HFF-Myc (cell line): ENCODE measurements around the gene CARD11.

Experiments used
- DNase-seq: peaks from one replicate; pipeline ENCODE4 v3.0.0-alpha.2; 2011; ENCODE audit warnings: low read depth; ENCODE audit errors: extremely low read depth
- H3K4me3 ChIP-seq: replicated peaks from 2 replicates; pipeline ENCODE4 v1.5.1; 2011; ENCODE audit warnings: low read depth, mild to moderate bottlenecking, control low read depth, low read length
- TF ChIP-seq, protein P1 (sequence below): IDR thresholded peaks from 2 replicates; pipeline ENCODE4 v1.5.1; 2012; ENCODE audit warnings: mild to moderate bottlenecking, low read depth, low read length, control low read depth; ENCODE audit errors: missing control alignments

The CARD11 gene

DNA sequence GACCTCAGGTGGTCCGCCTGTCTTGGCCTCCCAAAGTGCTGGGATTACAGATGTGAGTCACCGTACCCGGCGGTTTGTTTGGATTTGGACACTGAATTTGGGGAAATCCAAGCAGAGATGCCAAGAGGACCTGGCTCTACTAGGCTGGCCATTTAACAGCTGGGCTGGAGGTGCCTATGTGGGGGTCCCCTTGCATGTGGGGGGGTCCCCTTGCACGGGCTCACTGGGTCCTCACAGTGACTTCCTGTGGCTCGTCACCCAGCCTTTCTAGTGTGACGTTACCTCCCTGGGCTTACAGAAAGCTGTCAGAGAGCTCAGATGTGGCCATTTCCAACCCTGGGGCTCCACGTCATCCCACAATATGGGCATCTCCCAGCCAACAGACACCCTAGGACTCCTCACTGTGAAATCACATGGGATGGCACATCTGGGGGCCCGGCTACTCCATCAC lies 150.2 kb downstream of the CARD11 start:
- H3K4me3 ChIP-seq: no peak overlapping the region
- TF ChIP-seq, protein P1, sequence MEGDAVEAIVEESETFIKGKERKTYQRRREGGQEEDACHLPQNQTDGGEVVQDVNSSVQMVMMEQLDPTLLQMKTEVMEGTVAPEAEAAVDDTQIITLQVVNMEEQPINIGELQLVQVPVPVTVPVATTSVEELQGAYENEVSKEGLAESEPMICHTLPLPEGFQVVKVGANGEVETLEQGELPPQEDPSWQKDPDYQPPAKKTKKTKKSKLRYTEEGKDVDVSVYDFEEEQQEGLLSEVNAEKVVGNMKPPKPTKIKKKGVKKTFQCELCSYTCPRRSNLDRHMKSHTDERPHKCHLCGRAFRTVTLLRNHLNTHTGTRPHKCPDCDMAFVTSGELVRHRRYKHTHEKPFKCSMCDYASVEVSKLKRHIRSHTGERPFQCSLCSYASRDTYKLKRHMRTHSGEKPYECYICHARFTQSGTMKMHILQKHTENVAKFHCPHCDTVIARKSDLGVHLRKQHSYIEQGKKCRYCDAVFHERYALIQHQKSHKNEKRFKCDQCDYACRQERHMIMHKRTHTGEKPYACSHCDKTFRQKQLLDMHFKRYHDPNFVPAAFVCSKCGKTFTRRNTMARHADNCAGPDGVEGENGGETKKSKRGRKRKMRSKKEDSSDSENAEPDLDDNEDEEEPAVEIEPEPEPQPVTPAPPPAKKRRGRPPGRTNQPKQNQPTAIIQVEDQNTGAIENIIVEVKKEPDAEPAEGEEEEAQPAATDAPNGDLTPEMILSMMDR: no peak
- no peak for DNase-seq

- TF ChIP-seq, protein P1: no peak
- no peak overlapping the region for H3K4me3 ChIP-seq
- DNase-seq: no peak
These were observed 151.1 kb downstream of the CARD11 start for GRCh38 chr7:2892549-2892948.

GRCh38 chr7:2887816-2888215 lies 155.9 kb downstream of the CARD11 start:
- no peak overlapping the region for H3K4me3 ChIP-seq
- TF ChIP-seq, protein P1: no peak
- no peak for DNase-seq

DNA sequence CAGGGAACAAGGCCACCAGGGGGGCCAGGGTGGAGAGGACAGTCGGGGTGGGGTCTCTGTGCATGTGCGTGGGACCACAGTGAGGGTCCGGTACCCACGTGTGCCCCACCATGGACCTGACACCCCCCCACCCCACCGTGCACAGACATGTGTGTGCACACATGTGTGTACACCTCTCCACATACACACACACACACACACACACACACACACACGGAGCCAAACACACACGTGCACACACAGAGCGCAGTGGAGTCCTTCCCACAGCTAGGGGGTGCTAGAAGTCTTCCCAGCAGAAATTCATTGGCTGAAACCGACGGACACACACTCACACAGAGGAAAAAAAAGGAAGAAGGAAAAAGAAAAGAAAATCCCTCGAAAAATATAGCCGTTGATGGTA lies 156.8 kb downstream of the CARD11 start:
- peak; percentile 54 for DNase-seq
- no peak overlapping the region for H3K4me3 ChIP-seq
- TF ChIP-seq, protein P1: peak; percentile 95

GRCh38 chr7:2886391-2886790 lies 157.3 kb downstream of the CARD11 start:
- DNase-seq: no peak
- TF ChIP-seq, protein P1: no peak
- H3K4me3 ChIP-seq: no peak overlapping the region

DNA sequence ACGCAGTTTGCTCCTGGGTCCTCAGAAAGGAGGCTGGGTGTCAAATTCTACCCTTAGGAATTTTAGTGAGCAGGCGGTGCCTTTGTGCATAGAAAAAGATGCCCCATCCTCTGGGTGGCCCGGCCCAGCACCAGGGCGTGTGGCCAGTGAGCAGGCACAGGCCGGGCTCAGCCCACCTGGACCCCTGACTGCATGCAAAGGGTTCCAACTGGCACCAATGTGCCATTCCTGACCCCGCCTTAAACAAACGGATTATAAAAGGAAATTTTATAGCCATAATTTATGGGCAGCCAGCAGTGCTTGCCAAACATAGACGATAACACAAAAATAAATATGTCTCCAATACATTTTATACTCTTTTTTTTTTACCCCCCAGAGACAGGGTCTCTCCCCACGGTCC lies 159.5 kb downstream of the CARD11 start:
- TF ChIP-seq, protein P1: no peak
- no peak overlapping the region for H3K4me3 ChIP-seq
- no peak for DNase-seq

DNA sequence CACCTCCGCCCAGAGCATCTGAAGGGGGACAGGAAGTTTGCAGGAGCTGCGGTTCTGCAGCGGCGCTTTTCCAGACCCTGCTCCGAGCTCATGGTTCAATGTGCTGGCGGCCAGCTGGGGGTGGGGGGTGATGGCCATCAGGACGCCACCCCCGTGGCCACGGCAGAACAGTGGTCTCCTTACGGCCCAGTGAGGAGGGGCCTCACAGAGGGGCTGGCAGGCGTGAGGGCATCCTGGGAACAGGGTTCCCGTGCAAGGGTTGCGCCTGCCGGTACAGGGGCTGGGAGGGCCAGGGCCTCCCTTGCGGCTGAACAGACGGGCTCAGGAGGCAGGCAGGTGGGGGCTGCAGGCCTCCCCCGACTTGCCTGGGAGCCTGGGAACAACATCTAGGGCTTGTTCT lies 160.6 kb downstream of the CARD11 start:
- no peak for DNase-seq
- TF ChIP-seq, protein P1: no peak
- H3K4me3 ChIP-seq: no peak overlapping the region
